NCI-H2081 treated with DMSO at 0.1 percent for 48 hours (cell line): ENCODE results near the gene AMN1.
"Not testable (repeated sequence)": the region's sequence is repeated elsewhere in the genome, so short reads cannot be mapped to it uniquely, and the experiment has no call there.

ENCODE experiments used
- DNase-seq: peaks from one replicate; lab custom pipeline; 2025; lab: John Stamatoyannopoulos, UW

AMN1 gene

GRCh38 chr12:31728917-31729640, at the start of gene AMN1:
AMN1 (minus strand) TSS chr12:31729021; CDS start chr12:31729008, 13 bp downstream.
- peak; percentile 94 for DNase-seq

GRCh38 chr12:31773867-31774266, 45.0 kb upstream of the AMN1 start:
- DNase-seq = no peak

- DNase-seq = no peak
Observed at GRCh38 chr12:31773223-31773750, 44.5 kb upstream of the AMN1 start.

- no peak for DNase-seq
Observed at GRCh38 chr12:31772685-31773222, 43.9 kb upstream of the AMN1 start.

- DNase-seq = no peak
Observed at GRCh38 chr12:31772186-31772585, 43.4 kb upstream of the AMN1 start.

GRCh38 chr12:31768046-31768445, 39.2 kb upstream of the AMN1 start:
- no peak for DNase-seq

GRCh38 chr12:31765931-31766330, 37.1 kb upstream of the AMN1 start:
- no peak for DNase-seq

- no peak for DNase-seq
Observed at GRCh38 chr12:31759632-31760459, 31.0 kb upstream of the AMN1 start.

GRCh38 chr12:31758297-31758696, 29.5 kb upstream of the AMN1 start:
- not testable (repeated sequence) for DNase-seq

GRCh38 chr12:31756977-31757420, 28.2 kb upstream of the AMN1 start:
- no peak for DNase-seq

- DNase-seq = no peak
Observed at GRCh38 chr12:31752450-31752849, 23.6 kb upstream of the AMN1 start.

- DNase-seq = no peak
Observed at GRCh38 chr12:31751085-31751484, 22.3 kb upstream of the AMN1 start.

GRCh38 chr12:31750747-31751039, 21.9 kb upstream of the AMN1 start:
- DNase-seq = no peak

- peak; percentile 98 for DNase-seq
Observed at GRCh38 chr12:31749024-31749704, 20.3 kb upstream of the AMN1 start.

- DNase-seq = no peak
Observed at GRCh38 chr12:31745242-31745641, 16.4 kb upstream of the AMN1 start.

GRCh38 chr12:31744363-31744762, 15.5 kb upstream of the AMN1 start:
- not testable (repeated sequence) for DNase-seq

- no peak for DNase-seq
Observed at GRCh38 chr12:31742891-31743290, 14.1 kb upstream of the AMN1 start.

- no peak for DNase-seq
Observed at GRCh38 chr12:31740628-31741027, 11.8 kb upstream of the AMN1 start.

- no peak for DNase-seq
Observed at GRCh38 chr12:31737763-31738162, 8.9 kb upstream of the AMN1 start.

- no peak for DNase-seq
Observed at GRCh38 chr12:31737345-31737744, 8.5 kb upstream of the AMN1 start.

GRCh38 chr12:31736472-31736871, 7.7 kb upstream of the AMN1 start:
- DNase-seq = no peak
